NT2/D1 (cell line): ENCODE results near the gene ITPKB.

Experiments
- DNase-seq: peaks from one replicate; pipeline ENCODE4 v3.0.0-alpha.2; 2011; ENCODE audit warnings: low read depth, low spot score
- H3K27me3 ChIP-seq: 2 replicates; pipeline ENCODE4 v1.6.0; 2011; ENCODE audit warnings: mild to moderate bottlenecking; ENCODE audit not compliant: insufficient read length, insufficient read depth
- H3K36me3 ChIP-seq: 2 replicates; pipeline ENCODE4 v1.6.1; 2011; ENCODE audit warnings: mild to moderate bottlenecking, low read length, mixed read lengths; ENCODE audit not compliant: insufficient read depth, insufficient read length
- H3K4me1 ChIP-seq: 2 replicates; pipeline ENCODE4 v1.5.1; 2011; ENCODE audit not compliant: insufficient read depth, insufficient read length
- H3K4me3 ChIP-seq: 2 replicates; pipeline ENCODE4 v1.5.1; 2011; ENCODE audit warnings: low read depth; ENCODE audit not compliant: insufficient read length
- H3K9ac ChIP-seq: 2 replicates; pipeline ENCODE4 v1.6.0; 2011; ENCODE audit warnings: low read depth; ENCODE audit not compliant: insufficient read length
- H3K9me3 ChIP-seq: 2 replicates; pipeline ENCODE4 v1.5.1; 2011; ENCODE audit warnings: mild to moderate bottlenecking, low read length; ENCODE audit not compliant: insufficient read depth
- SUZ12 ChIP-seq: IDR thresholded peaks from 2 replicates; pipeline ENCODE4 v1.6.1; 2011; ENCODE audit not compliant: insufficient read length, insufficient read depth; ENCODE audit errors: extremely low read depth
- YY1 ChIP-seq: IDR thresholded peaks from 2 replicates; pipeline ENCODE4 v1.6.1; 2011; ENCODE audit not compliant: insufficient read length, insufficient read depth
- ZNF274 ChIP-seq: IDR thresholded peaks from 2 replicates; pipeline ENCODE4 v1.6.1; 2011; ENCODE audit warnings: mild to moderate bottlenecking, low read depth, low read length

ITPKB gene

DNA sequence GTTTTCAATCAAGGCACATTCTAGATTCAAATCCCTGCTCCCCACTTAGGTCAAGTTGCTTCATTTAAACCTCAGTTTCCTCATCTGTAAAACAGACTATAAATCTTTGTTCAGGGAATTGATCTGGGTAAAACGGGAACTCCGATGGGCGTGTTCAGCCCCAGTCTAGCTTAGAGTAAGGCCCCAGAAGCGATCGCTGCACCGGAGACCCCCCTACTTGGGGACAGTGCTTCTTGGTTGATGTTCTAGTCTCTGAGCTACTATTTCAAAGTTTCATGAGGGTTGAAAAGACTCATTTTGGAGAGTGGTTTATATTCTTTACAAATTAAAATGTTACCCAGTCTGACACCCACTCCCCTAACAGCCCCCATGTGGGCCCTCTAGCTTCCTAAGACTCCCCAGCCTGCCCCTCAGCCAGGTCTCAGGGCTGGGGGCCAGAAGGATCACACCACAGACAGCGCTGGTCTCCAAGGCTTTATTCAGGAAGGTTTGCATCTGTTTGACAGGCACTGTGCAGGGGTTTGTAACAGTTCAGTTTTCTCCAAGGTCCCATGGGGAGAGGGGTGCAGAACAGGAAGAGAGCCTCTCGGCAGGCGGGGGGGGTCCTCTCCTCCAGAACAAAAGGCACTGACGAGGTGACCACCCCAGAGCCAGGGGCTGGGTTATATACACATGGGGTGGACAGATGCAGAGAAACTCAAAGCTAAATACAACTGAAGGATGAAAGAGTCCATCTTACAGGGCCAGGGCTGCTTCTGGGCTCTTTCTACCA lies 107.7 kb downstream of the ITPKB start:
- peaks cover 10% of the 10 kb centered on the region for H3K27me3 ChIP-seq
- TF ChIP-seq ZNF274 (no peak), YY1 (no peak), SUZ12 (no peak)
- H3K9me3 ChIP-seq: peaks cover 8% of the 10 kb centered on the region; the same call in 1 of the 2 replicates
- H3K36me3 ChIP-seq: peaks cover 13% of the 10 kb centered on the region
- peaks cover 7% of the 10 kb centered on the region for H3K4me1 ChIP-seq
- DNase-seq: no peak
- H3K9ac ChIP-seq: no peak overlapping the region
- H3K4me3 ChIP-seq: no peak overlapping the region

- H3K9ac ChIP-seq: no peak overlapping the region
- DNase-seq: no peak
- H3K4me3 ChIP-seq: no peak overlapping the region
- TF ChIP-seq SUZ12 (no peak), ZNF274 (no peak), YY1 (no peak)
- peaks cover 9% of the 10 kb centered on the region for H3K36me3 ChIP-seq
- H3K9me3 ChIP-seq: peaks cover 8% of the 10 kb centered on the region; the same call in 1 of the 2 replicates
- peaks cover 3% of the 10 kb centered on the region for H3K4me1 ChIP-seq
- H3K27me3 ChIP-seq: peaks cover 18% of the 10 kb centered on the region
Observed at GRCh38 chr1:226630592-226630991, 108.5 kb downstream of the ITPKB start.

- H3K36me3 ChIP-seq: peaks cover 9% of the 10 kb centered on the region
- no peak for DNase-seq
- TF ChIP-seq YY1 (no peak), SUZ12 (no peak), ZNF274 (no peak)
- no peak overlapping the region for H3K4me3 ChIP-seq
- H3K9me3 ChIP-seq: peaks cover 8% of the 10 kb centered on the region; the same call in 1 of the 2 replicates
- peaks cover 22% of the 10 kb centered on the region for H3K27me3 ChIP-seq
- H3K4me1 ChIP-seq: peaks cover 2% of the 10 kb centered on the region
- no peak overlapping the region for H3K9ac ChIP-seq
Observed at GRCh38 chr1:226629896-226630550, 109.1 kb downstream of the ITPKB start.

- Histone ChIP-seq H3K27me3 (peaks cover 22% of the 10 kb centered on the region), H3K36me3 (peaks cover 6% of the 10 kb centered on the region), H3K4me3 (no peak overlapping the region), H3K4me1 (no peaks in the 10 kb centered on the region), H3K9me3 (peaks cover 8% of the 10 kb centered on the region; the same call in 1 of the 2 replicates), H3K9ac (no peak overlapping the region)
- TF ChIP-seq SUZ12: no peak
- no peak for TF ChIP-seq ZNF274
- no peak for TF ChIP-seq YY1
- DNase-seq: no peak
Observed at GRCh38 chr1:226629210-226629895, 109.7 kb downstream of the ITPKB start.

GRCh38 chr1:226628612-226629155 lies 110.4 kb downstream of the ITPKB start:
- H3K9ac ChIP-seq: no peak overlapping the region
- no peak for DNase-seq
- peaks cover 22% of the 10 kb centered on the region for H3K27me3 ChIP-seq
- H3K4me3 ChIP-seq: no peak overlapping the region
- H3K36me3 ChIP-seq: peaks cover 6% of the 10 kb centered on the region
- H3K9me3 ChIP-seq: peaks cover 8% of the 10 kb centered on the region; the same call in 1 of the 2 replicates
- no peaks in the 10 kb centered on the region for H3K4me1 ChIP-seq
- TF ChIP-seq ZNF274: no peak
- no peak for TF ChIP-seq YY1
- TF ChIP-seq SUZ12: no peak

DNA sequence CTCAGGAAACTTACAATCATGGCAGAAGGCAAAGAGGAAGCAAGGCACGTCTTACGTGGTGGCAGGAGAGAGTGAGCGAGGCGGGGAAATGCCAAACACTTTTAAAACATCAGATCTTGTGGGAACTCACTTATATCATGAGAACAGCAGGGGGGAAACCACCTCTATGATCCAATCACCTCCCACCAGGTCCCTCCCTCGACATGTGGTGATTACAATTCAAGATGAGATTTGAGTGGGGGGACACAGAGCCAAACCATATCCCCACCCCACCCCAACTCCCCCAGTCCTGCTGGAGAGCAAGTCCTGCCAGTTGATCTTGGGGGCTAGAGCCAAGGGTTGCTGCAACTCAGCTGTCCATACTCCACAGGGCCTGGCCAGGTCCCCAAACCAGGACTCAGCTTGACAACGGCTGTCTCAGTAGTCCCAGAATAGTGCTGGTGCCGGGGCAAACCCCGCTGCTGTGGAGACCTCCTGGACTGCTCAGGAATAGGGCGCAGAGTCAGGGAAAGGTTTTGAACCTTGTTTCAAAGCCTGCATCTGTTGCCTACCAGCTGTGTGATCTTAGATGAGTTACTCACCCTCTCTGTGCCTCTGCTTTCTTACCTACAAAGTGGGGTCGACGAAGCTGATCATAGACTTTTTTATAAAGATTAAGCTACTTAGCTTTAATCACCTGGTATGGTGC lies 111.0 kb downstream of the ITPKB start:
- Histone ChIP-seq H3K27me3 (peaks cover 22% of the 10 kb centered on the region), H3K9ac (no peak overlapping the region), H3K4me3 (no peak overlapping the region), H3K4me1 (no peaks in the 10 kb centered on the region), H3K9me3 (peaks cover 8% of the 10 kb centered on the region; the same call in 1 of the 2 replicates), H3K36me3 (peaks cover 5% of the 10 kb centered on the region)
- DNase-seq: no peak
- TF ChIP-seq ZNF274 (no peak), SUZ12 (no peak), YY1 (no peak)
